Gastroesophageal sphincter (tissue), 4 donors: ENCODE measurements around the gene SYNPR. TPM values are rescaled to one million over a fixed set of nuclear protein-coding genes. Genes with fewer than 3 reads are reported as not detected.
A peak's percentile ranks its signal among the peaks of the same experiment; 100 is the strongest.

Experiments
- ATAC-seq: fragments of 150-250 bp; one replicate; pipeline ENCODE4 v1.9.1; 2016; ENCODE audit warnings: mild to moderate bottlenecking, moderate library complexity
- H3K27ac ChIP-seq, 4 donors: fragments of 200-600 bp; sonication (generic) in 3 of 4; 1 replicate in 3 of 4; 2 replicates in 1 of 4; pipeline ENCODE4 v1.5.1; 2016 to 2019
- H3K27me3 ChIP-seq: fragments of 200-600 bp; sonication (generic); one replicate; pipeline ENCODE4 v1.5.1; 2019
- H3K36me3 ChIP-seq, 2 donors: fragments of 200-600 bp; sonication (generic); one replicate each; pipeline ENCODE4 v1.5.1; 2019; ENCODE audit warnings: control low read depth in 1 of 2
- H3K4me1 ChIP-seq, 3 donors: fragments of 200-600 bp; sonication (generic); 1 replicate in 2 of 3; 2 replicates in 1 of 3; pipeline ENCODE4 v1.5.1; 2016 to 2019; ENCODE audit warnings: control low read depth in 2 of 3
- H3K4me3 ChIP-seq, 2 donors: fragments of 200-600 bp; sonication (generic); one replicate each; pipeline ENCODE4 v1.5.1; 2019; ENCODE audit warnings: mild to moderate bottlenecking in 1 of 2, moderate library complexity in 1 of 2
- H3K9me3 ChIP-seq, 3 donors: fragments of 200-600 bp; sonication (generic); one replicate each; pipeline ENCODE4 v1.5.1; 2017 to 2019; ENCODE audit warnings: control low read depth in 2 of 3
- EP300 ChIP-seq: sonication (generic); formaldehyde crosslinking; IDR thresholded peaks from one replicate; pipeline ENCODE4 v1.6.1; 2017; ENCODE audit warnings: antibody characterized with exemption, mild to moderate bottlenecking
- POLR2A ChIP-seq, 2 donors: fragments of 450-650 bp; IDR thresholded peaks; one replicate each; pipeline ENCODE4 v1.6.1; 2017; ENCODE audit warnings: antibody characterized with exemption in 2 of 2, mild to moderate bottlenecking in 2 of 2, moderate library complexity in 1 of 2
- POLR2AphosphoS5 ChIP-seq: sonication (generic); formaldehyde crosslinking; IDR thresholded peaks from one replicate; pipeline ENCODE4 v1.6.1; 2017; ENCODE audit warnings: antibody characterized with exemption
- WGBS, 2 donors: methylation state at CpG; one replicate each; pipeline ENCODE4 v1.1.5; 2018; ENCODE audit warnings: low coverage in 1 of 2; 5-methylcytosine and 5-hydroxymethylcytosine counted together
- total RNA-seq, 4 donors: library from RNA; depleted of rRNA; stranded (reverse); fragments of >200 nt; gene quantifications; one replicate each; pipeline ENCODE4 v1.1.0, GENCODE V29; 2016
- TF ChIP-seq, protein P1 (sequence below), 4 experiments: fragments of 200-600 bp in 2 of 4; fragments of 450-650 bp in 2 of 4; sonication (generic) in 1 of 4; IDR thresholded peaks; one replicate each; pipeline ENCODE4 v1.5.1; 2017 to 2019; ENCODE audit warnings: antibody characterized with exemption in 4 of 4, mild to moderate bottlenecking in 2 of 4, moderate library complexity in 2 of 4

SYNPR gene
- total RNA-seq: under 1 TPM in 1 of 4 donors, not detected in 3; 0.47 TPM

DNA sequence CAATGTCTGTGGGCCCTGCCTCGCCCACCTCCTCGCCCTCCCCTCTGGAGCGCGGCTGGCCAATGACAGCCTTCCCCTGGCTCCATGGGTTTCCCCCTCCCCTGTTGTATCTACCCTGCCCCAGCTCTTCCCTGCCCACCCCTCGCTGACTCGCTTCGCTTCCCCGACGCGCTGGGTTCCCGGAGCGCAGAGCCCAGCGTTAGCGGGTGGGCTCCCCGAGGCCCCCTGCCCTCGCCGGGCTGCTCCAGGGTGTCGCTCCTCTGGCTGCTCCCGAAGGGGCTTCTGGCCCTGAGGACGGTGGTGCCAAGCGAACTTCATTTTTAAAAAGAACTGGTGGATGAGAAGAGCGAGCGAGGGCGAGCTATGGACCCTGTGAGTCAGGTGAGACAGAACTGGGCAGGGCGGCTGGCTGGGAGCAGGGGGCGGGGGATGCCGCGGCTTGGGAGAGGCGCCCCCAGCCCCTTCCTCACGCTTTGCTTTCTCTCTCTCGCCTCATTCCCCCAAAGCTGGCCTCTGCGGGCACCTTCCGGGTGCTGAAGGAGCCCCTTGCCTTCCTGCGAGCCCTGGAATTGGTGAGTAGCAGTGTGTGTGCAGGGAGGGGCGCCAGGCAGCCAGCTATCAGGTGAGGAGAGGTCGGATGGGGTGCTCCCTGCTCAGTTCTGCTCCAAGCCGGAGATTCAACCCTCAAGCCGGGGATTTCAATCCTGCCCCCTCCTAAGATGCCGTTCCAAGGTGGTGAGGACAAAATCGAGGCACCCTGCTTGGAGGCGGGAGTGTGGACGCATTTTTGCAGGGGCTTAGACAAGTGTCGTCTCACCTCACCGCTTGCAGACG, at the start of gene SYNPR:
Gene SYNPR, plus strand, starts transcription at position 138 of the 834 bp plus-strand sequence.
- peaks cover 45% of the 10 kb centered on the region for H3K27me3 ChIP-seq
- peaks cover 0 to 14% (median 0%) of the 10 kb centered on the region in 3 donors for H3K4me1 ChIP-seq
- no peaks in the 10 kb centered on the region for H3K9me3 ChIP-seq
- H3K36me3 ChIP-seq: no peaks in the 10 kb centered on the region
- 0% methylated on average over 1 to 7 of the region's 45 CpGs for WGBS, 2 donors
- TF ChIP-seq POLR2A (IDR thresholded peaks at IDR 0.05): no peak
- TF ChIP-seq, protein P1, sequence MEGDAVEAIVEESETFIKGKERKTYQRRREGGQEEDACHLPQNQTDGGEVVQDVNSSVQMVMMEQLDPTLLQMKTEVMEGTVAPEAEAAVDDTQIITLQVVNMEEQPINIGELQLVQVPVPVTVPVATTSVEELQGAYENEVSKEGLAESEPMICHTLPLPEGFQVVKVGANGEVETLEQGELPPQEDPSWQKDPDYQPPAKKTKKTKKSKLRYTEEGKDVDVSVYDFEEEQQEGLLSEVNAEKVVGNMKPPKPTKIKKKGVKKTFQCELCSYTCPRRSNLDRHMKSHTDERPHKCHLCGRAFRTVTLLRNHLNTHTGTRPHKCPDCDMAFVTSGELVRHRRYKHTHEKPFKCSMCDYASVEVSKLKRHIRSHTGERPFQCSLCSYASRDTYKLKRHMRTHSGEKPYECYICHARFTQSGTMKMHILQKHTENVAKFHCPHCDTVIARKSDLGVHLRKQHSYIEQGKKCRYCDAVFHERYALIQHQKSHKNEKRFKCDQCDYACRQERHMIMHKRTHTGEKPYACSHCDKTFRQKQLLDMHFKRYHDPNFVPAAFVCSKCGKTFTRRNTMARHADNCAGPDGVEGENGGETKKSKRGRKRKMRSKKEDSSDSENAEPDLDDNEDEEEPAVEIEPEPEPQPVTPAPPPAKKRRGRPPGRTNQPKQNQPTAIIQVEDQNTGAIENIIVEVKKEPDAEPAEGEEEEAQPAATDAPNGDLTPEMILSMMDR (IDR thresholded peaks at IDR 0.05): no peak
- no peak for TF ChIP-seq POLR2AphosphoS5
- TF ChIP-seq EP300: no peak
- H3K27ac ChIP-seq: no peak within 1 kb of the TSS
- no peak for ATAC-seq
- H3K4me3 ChIP-seq: no peak within 1 kb of the TSS

DNA sequence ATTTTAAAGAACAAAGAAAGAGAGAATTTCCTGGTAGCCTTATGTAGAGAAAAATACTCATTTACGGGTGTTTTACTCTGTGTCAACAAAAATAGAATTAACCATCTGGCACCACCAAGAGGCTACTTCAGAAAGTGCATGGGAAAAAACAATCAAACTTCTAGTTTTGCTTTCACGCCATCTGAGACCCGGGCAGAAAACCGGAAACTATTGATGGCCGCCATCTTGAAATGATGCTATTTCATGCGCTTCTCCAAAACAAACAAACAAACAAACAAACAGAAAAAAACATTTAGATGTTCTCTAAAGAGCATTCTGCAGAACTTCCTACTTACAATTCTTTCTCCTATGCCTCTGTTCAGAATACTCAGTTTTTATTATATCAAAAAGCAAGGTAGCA, 49.4 kb upstream of the SYNPR start:
- 5 to 20% methylated on average over 6 of the region's 6 CpGs for WGBS, 2 donors
- no peak overlapping the region for H3K27ac ChIP-seq
- TF ChIP-seq, protein P1 (IDR thresholded peaks at IDR 0.05): peak in 3 of 4 experiments; percentile 8 to 38 (median 9)
- TF ChIP-seq POLR2A (IDR thresholded peaks at IDR 0.05): no peak
- H3K4me1 ChIP-seq: no peaks in the 10 kb centered on the region
- no peak overlapping the region for H3K4me3 ChIP-seq
- no peaks in the 10 kb centered on the region for H3K27me3 ChIP-seq
- no peaks in the 10 kb centered on the region for H3K9me3 ChIP-seq
- no peaks in the 10 kb centered on the region for H3K36me3 ChIP-seq
- no peak for ATAC-seq

DNA sequence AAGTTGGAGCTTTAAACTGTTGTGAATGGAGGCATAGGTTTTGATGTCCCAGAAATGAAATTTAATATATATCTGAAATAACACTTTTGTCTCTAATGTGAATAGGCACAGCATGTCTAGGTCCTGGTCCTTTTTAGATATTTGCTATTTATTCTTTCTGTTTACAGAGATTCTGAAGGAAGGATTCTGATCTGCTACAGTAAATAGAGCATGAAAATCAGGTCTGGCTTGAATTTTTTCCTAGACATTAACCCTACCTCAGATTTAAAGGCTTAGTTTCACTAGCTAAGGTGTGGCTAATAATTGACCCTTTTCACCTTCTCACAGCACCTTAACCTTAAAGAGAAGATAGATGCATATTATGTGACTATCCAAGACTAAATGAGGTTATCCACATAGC, 48.0 kb upstream of the SYNPR start:
- no peak for TF ChIP-seq POLR2A (IDR thresholded peaks at IDR 0.05)
- no peak for TF ChIP-seq EP300
- TF ChIP-seq POLR2AphosphoS5: no peak
- TF ChIP-seq, protein P1 (IDR thresholded peaks at IDR 0.05): no peak
- Histone ChIP-seq H3K27me3 (no peaks in the 10 kb centered on the region), H3K36me3 (no peaks in the 10 kb centered on the region), H3K4me3 (no peak overlapping the region), H3K4me1 (no peaks in the 10 kb centered on the region), H3K27ac (no peak overlapping the region), H3K9me3 (no peaks in the 10 kb centered on the region)
- ATAC-seq: no peak

DNA sequence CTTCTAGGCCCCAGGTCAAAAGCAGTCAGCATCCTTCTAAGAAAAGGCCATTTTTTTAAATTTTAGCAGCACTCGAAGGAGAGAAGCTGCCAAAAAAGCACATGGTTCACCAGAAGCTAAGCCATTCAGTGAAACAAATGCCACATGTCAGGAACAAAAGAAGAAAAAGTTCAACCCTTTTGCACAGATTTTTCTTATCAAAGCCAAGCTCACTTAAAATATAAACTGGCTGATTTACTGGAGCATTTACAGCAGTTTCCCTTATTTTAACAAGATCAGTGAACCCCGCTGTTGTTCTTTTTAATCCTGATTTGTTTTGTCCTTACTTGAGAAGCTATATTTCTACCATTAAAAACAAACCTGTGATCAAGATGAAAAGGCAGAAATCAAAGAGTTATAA, 46.5 kb upstream of the SYNPR start:
- Histone ChIP-seq H3K4me3 (no peak overlapping the region), H3K4me1 (no peaks in the 10 kb centered on the region), H3K9me3 (no peaks in the 10 kb centered on the region), H3K27ac (no peak overlapping the region), H3K27me3 (no peaks in the 10 kb centered on the region), H3K36me3 (no peaks in the 10 kb centered on the region)
- WGBS, 2 donors: 47 to 53% methylated on average over 2 of the region's 2 CpGs
- TF ChIP-seq POLR2AphosphoS5 (no peak), EP300 (no peak), POLR2A (IDR thresholded peaks at IDR 0.05) (no peak)
- TF ChIP-seq, protein P1 (IDR thresholded peaks at IDR 0.05): no peak
- ATAC-seq: no peak

DNA sequence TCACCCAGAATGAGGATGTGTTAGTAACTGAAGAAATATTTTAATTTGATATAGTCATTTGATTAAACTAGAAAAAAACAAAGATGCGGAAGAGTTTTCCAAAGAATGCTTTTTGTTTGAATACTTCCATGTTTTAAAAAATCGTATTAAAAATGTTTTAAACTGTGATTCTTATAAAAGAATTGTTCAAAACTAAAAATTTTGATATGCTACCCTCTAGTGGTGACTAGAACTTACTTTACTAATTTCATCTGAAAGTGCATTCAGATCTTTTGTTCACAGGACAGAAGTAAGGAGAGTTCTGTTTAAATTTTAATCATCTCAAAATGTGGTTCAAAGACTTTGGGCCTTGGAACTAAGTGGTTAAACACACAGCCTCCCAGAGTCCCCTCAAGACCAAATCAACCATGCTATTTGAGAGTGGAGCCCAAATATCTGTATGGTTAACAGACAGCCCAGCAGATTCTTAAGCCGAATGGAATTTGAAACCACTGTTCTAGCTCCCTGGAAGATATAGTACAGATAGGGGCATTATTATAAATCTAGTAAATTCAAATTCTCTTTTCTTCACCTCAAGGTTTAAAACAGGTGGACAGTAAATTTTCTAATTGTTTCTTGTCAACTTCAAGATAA, 45.2 kb upstream of the SYNPR start:
- Histone ChIP-seq H3K36me3 (no peaks in the 10 kb centered on the region), H3K9me3 (no peaks in the 10 kb centered on the region), H3K27me3 (no peaks in the 10 kb centered on the region), H3K4me1 (no peaks in the 10 kb centered on the region), H3K4me3 (no peak overlapping the region), H3K27ac (no peak overlapping the region)
- ATAC-seq: no peak
- no peak for TF ChIP-seq EP300
- no peak for TF ChIP-seq POLR2AphosphoS5
- TF ChIP-seq, protein P1 (IDR thresholded peaks at IDR 0.05): peak in 1 of 4 experiments; percentile 23
- TF ChIP-seq POLR2A (IDR thresholded peaks at IDR 0.05): no peak
- WGBS, 2 donors: 61 to 67% methylated on average over 3 of the region's 3 CpGs
